Stimulated activated CD8-positive, alpha-beta memory T cell treated with anti-CD3 and anti-CD28 coated beads, Interleukin-12 subunit alpha, Interleukin-12 subunit beta, amount 100 ng/mL, for 4 hours (primary cell): Measurements from ENCODE around the gene CDKN2AIPNL.
"Not testable (repeated sequence)": the region's sequence is repeated elsewhere in the genome, so short reads cannot be mapped to it uniquely, and the experiment has no call there.

Source experiments
- DNase-seq: peaks from one replicate; pipeline ENCODE4 v3.0.0-alpha.2; 2020; ENCODE audit warnings: low read depth

The CDKN2AIPNL gene

GRCh38 chr5:134437847-134438581, 26.3 kb upstream of the CDKN2AIPNL start:
- DNase-seq: no peak

GRCh38 chr5:134437340-134437846, 25.7 kb upstream of the CDKN2AIPNL start:
- DNase-seq: no peak

- peak; percentile 14 for DNase-seq
Observed at GRCh38 chr5:134436523-134437339, 25.1 kb upstream of the CDKN2AIPNL start.

DNA sequence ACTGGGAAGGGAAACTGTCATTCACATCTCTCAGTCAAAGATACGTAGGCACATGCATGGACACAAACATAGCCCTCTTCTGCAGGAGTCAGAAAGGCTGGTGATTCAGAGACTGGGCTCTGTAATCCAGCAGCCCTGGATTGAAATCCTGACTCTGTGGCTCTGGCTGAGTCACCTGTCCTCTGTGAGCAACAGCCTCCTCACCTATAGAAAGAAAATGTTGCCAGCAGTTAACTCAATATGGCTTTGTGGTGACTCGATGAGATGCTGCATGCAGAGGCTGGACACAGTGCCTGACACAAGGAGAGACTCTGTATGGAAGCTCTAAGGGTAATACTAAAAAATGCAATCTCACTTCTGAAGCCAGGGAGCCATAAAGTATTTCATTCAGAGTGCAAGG, 23.9 kb upstream of the CDKN2AIPNL start:
- DNase-seq: no peak

GRCh38 chr5:134432677-134433359, 21.1 kb upstream of the CDKN2AIPNL start:
- DNase-seq: no peak

DNA sequence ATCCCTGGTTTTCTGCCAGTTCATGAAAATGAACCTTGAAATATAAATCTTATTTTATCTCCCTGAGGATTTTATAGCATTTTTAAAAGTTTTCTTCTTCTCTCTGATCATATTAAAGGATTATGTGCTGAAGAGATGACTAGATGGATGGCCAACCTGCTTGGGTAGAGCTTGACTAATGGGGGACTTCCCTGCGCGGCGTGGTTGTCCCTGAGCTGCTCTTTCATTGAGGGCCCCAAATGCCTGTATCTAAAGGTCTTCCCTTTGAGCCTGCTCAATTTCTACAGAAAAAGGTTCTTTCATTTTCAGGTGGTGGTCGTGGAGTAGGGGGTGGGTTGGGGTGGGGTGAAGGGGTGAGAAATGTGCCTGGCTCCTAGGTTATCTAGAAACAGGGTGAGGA, 20.5 kb upstream of the CDKN2AIPNL start:
- no peak for DNase-seq

DNA sequence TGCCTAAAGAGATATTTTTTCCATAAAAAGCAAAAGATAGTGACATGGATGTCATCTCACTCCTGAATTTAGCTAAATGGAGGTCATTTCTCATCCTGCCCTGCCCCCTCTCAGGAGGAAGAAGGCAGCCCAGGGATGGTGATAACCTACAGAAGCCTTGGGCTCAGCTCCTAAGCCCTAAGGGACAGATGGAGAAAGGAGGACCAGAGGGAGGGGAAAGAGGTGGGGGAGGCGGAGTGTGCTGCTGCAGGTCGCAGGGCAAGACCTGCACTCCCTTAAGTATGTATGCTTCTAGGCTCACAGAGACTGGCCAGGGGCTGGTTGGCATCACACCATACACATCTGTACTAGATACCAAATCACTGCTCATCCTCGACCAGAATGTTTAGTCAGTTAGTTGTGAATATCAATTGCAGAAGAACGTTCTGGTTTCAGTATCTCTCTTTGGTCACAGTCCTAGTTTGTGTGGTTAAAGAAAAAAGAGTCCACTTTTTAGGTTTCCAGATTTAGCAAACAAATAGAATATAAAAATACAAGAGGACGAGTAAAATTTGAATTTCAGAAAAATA, 18.4 kb upstream of the CDKN2AIPNL start:
- no peak for DNase-seq

DNA sequence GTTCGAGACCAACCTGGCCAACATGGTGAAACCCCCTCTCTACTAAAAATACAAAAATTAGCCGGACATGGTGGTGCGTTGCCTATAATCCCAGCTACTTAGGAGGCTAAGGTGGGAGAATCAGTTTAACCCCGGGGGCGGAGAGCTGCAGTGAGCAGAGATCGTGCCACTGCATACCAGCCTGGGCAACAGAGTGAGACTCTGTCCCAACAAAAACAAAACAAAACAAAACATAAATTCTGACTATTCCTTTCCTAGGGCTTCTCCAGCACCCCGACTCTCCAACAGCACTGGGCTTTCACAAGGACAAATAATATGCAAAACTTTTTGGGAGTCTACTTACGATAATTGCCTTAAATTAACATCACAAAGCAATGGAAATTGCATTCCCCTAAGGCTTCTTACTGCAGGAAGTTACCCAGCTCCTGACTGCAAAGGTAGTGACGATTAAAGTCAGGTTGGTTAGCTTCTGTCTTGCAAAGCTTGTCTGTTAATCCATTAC, 15.9 kb upstream of the CDKN2AIPNL start:
- DNase-seq: no peak

GRCh38 chr5:134426361-134426760, 14.7 kb upstream of the CDKN2AIPNL start:
- no peak for DNase-seq

DNA sequence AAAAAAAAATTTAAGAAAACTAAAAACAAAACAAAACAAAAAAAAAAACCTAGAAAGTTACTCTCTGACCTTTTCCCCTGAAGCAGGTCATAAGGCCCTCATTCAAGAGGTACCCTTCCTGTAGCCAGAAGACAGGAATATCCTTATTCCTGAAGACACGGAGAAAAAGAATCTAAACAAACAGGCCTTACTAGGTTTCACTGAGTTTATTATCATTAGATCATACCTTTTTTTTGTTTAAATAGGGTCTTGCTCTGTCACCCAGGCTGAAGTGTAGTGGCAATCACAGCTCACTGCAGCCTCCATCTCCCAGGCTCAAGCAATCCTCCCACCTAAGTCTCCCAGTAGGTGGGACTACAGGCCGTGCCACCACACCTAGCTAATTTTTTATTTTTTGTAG, 11.7 kb upstream of the CDKN2AIPNL start:
- DNase-seq: no peak

DNA sequence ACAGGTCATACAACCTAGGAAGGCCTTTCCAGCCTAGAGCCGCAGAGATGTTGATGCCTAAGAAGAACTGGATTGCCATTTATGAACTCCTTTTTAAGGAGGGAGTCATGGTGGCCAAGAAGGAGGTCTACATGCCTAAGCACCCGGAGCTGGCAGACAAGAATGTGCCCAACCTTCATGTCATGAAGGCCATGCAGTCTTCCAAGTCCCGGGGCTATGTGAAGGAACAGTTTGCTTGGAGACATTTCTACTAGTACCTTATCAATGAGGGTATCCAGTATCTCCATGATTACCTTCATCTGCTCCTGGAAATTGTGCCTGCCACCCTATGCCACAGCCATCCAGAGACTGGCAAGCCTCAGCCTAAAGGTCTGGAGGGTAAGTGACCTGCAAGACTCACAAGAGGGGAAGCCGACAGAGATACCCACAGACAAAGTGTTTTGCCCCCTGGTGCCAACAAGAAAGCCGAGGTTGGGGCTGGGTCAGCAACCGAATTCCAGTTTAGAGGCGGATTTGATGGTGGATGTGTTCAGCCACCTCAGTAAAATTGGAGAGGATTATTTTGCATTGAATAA, 11.2 kb upstream of the CDKN2AIPNL start:
- no peak for DNase-seq

- not testable (repeated sequence) for DNase-seq
Observed at GRCh38 chr5:134421038-134421437, 9.4 kb upstream of the CDKN2AIPNL start.

- DNase-seq: no peak
Observed at GRCh38 chr5:134420343-134420742, 8.7 kb upstream of the CDKN2AIPNL start.

- DNase-seq: no peak
Observed at GRCh38 chr5:134418958-134419357, 7.3 kb upstream of the CDKN2AIPNL start.

DNA sequence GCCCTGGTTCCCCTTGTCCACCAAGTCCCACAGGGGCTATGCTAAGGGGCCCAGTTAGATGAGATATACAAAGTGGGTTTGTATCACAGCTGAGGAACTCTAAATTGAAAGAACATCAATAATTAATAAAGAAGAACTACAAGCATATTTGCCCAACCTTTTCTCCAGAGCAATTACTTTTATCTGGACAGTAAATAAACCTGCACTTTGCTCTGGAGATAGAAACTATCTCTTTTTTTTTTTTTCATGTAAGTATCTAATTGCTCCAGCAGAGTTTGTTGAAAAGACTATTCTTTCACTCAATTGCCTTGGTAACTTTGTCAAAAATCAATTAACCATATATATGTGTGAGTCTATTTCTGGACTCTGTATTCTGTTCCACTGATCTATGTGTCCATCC, 6.0 kb upstream of the CDKN2AIPNL start:
- DNase-seq: no peak

GRCh38 chr5:134413046-134413445, 1.4 kb upstream of the CDKN2AIPNL start:
- DNase-seq: no peak

DNA sequence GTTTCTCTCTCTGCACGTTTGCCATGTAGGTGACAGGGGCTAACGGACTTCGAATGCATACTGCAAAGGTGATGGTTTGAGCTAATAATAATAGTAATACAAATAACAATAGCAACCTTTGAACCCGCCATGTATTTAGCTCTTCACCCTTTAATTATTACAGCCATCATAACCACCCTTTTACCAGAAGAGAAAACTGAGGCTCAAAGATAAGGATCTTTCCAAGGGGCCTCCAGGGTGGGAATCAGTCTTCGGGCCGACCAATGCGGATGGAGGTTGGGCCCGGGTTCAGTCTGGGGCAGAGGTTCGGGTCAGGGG, 494 bp downstream of the CDKN2AIPNL start:
- no peak for DNase-seq

- no peak for DNase-seq
Observed at GRCh38 chr5:134410822-134411221, 859 bp downstream of the CDKN2AIPNL start.

DNA sequence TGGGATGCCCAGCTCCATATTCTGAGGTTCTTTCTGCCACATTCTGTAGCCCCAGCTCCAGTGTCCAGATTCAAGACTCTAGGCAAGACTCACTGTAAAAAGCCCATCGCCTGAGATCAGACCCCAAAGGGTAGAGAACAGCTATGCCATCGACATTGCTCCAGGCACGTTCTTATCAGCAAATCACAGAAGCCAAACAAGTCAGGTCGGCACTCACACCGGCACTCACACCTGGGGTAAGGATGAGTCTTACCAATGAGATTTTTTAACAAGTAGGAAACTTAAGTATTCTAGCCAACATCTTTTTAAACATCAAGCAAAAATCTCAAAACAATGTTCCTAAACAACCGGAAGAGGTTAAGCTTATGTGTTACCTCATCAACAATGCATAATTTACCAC, 2.4 kb downstream of the CDKN2AIPNL start:
- DNase-seq: no peak

- no peak for DNase-seq
Observed at GRCh38 chr5:134406390-134406789, 5.3 kb downstream of the CDKN2AIPNL start.

GRCh38 chr5:134403951-134404350, 7.7 kb downstream of the CDKN2AIPNL start:
- DNase-seq: no peak

DNA sequence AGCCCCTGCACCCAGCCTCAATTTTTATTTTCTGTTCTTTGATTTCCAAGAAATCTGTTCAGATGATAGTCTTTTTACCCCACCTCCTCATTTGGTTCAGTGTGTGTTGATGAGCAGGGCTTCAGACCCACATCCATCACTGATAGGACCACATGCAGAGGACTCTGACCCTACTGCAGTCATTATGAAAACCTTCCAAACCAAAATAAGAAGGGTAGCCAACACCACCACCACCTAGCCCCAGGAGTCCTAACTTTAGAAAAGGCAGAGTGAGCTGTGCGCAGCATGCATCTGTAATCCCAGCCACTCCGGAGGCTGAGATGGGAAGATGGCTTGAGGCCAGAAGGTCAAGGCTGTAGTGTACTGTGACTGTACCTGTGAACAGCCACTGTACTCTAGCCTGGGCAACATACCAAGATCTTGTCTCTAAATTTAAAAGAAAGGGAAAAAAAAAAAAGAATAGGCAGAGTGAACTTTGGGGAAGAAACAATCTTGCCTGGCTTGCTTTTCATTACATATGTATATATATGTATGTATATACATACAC, 13.0 kb downstream of the CDKN2AIPNL start:
- DNase-seq: no peak
